CD4-positive, alpha-beta T cell treated with Interleukin-17A for 4 hours (primary cell): Measurements from ENCODE around the gene ZMIZ1.

ENCODE experiments used
- DNase-seq: peaks from one replicate; pipeline ENCODE4 v3.0.0-alpha.2; 2020; ENCODE audit warnings: mixed read lengths

ZMIZ1 gene

GRCh38 chr10:79124066-79124465, 55.3 kb downstream of the ZMIZ1 start:
- no peak for DNase-seq

GRCh38 chr10:79125092-79125491, 56.3 kb downstream of the ZMIZ1 start:
- no peak for DNase-seq

GRCh38 chr10:79126351-79127080, 57.8 kb downstream of the ZMIZ1 start:
- DNase-seq = no peak

- no peak for DNase-seq
Observed at GRCh38 chr10:79127151-79127961, 58.6 kb downstream of the ZMIZ1 start.

GRCh38 chr10:79128241-79128922, 59.6 kb downstream of the ZMIZ1 start:
- no peak for DNase-seq

- no peak for DNase-seq
Observed at GRCh38 chr10:79128923-79129305, 60.1 kb downstream of the ZMIZ1 start.

GRCh38 chr10:79129361-79129997, 60.7 kb downstream of the ZMIZ1 start:
- no peak for DNase-seq

GRCh38 chr10:79130255-79130654, 61.5 kb downstream of the ZMIZ1 start:
- DNase-seq = no peak

- DNase-seq = no peak
Observed at GRCh38 chr10:79130846-79131245, 62.1 kb downstream of the ZMIZ1 start.

GRCh38 chr10:79131836-79132631, 63.3 kb downstream of the ZMIZ1 start:
- DNase-seq = no peak

GRCh38 chr10:79132681-79133381, 64.1 kb downstream of the ZMIZ1 start:
- no peak for DNase-seq

- DNase-seq = no peak
Observed at GRCh38 chr10:79133416-79133815, 64.7 kb downstream of the ZMIZ1 start.

- no peak for DNase-seq
Observed at GRCh38 chr10:79135790-79136189, 67.0 kb downstream of the ZMIZ1 start.

- DNase-seq = peak; percentile 24
Observed at GRCh38 chr10:79136236-79137005, 67.7 kb downstream of the ZMIZ1 start.

GRCh38 chr10:79137300-79137756, 68.6 kb downstream of the ZMIZ1 start:
- DNase-seq = no peak

- peak; percentile 65 for DNase-seq
Observed at GRCh38 chr10:79137826-79138225, 69.1 kb downstream of the ZMIZ1 start.

GRCh38 chr10:79138449-79139123, 69.8 kb downstream of the ZMIZ1 start:
- no peak for DNase-seq

- no peak for DNase-seq
Observed at GRCh38 chr10:79139124-79139835, 70.5 kb downstream of the ZMIZ1 start.

GRCh38 chr10:79140085-79140793, 71.5 kb downstream of the ZMIZ1 start:
- DNase-seq = no peak
